Hepatocyte (in vitro differentiated cells): ENCODE data around the gene NEK4. TPM values are rescaled to one million over a fixed set of nuclear protein-coding genes. Genes with fewer than 3 reads are reported as not detected.

Experiments used
- DNase-seq: peaks from one replicate; pipeline ENCODE4 v3.0.0-alpha.2; 2016; ENCODE audit warnings: low spot score
- H2AFZ ChIP-seq: fragments of 200-600 bp; sonication (generic); 2 replicates; pipeline ENCODE4 v1.6.0; 2016; ENCODE audit warnings: antibody characterized with exemption, mild to moderate bottlenecking
- H3K27ac ChIP-seq: fragments of 200-600 bp; sonication (generic); 2 replicates; pipeline ENCODE4 v1.5.1; 2016; ENCODE audit warnings: mild to moderate bottlenecking
- H3K27me3 ChIP-seq: fragments of 200-600 bp; sonication (generic); 2 replicates; pipeline ENCODE4 v1.6.1; 2016
- H3K36me3 ChIP-seq: fragments of 200-600 bp; sonication (generic); replicated peaks from 2 replicates; pipeline ENCODE4 v1.5.1; 2016; ENCODE audit warnings: low read depth; ENCODE audit not compliant: insufficient read depth
- H3K4me1 ChIP-seq: fragments of 200-600 bp; sonication (generic); 2 replicates; pipeline ENCODE4 v1.5.1; 2016; ENCODE audit warnings: mild to moderate bottlenecking, moderate library complexity; ENCODE audit not compliant: insufficient read depth
- H3K4me2 ChIP-seq: fragments of 200-600 bp; sonication (generic); 2 replicates; pipeline ENCODE4 v1.6.0; 2016
- H3K4me3 ChIP-seq: fragments of 200-600 bp; sonication (generic); 2 replicates; pipeline ENCODE4 v1.5.1; 2016; ENCODE audit warnings: mild to moderate bottlenecking
- H3K79me2 ChIP-seq: fragments of 200-600 bp; sonication (generic); 2 replicates; pipeline ENCODE4 v1.6.0; 2017; ENCODE audit warnings: mild to moderate bottlenecking
- H3K9me2 ChIP-seq: fragments of 200-600 bp; sonication (generic); replicated peaks from 2 replicates; pipeline ENCODE4 v1.6.0; 2017; ENCODE audit warnings: mild to moderate bottlenecking; ENCODE audit not compliant: insufficient read depth
- H3K9me3 ChIP-seq: fragments of 200-600 bp; sonication (generic); 2 replicates; pipeline ENCODE4 v1.5.1; 2016; ENCODE audit warnings: low read depth, mild to moderate bottlenecking
- H4K20me1 ChIP-seq: fragments of 200-600 bp; sonication (generic); 2 replicates; pipeline ENCODE4 v1.6.0; 2016; ENCODE audit warnings: mild to moderate bottlenecking; ENCODE audit not compliant: insufficient read depth, poor library complexity, severe bottlenecking
- EZH2 ChIP-seq: fragments of 200-600 bp; sonication (generic); IDR thresholded peaks from 2 replicates; pipeline ENCODE4 v1.6.1; 2016; ENCODE audit warnings: antibody characterized with exemption, mild to moderate bottlenecking, borderline replicate concordance
- EZH2phosphoT487 ChIP-seq: fragments of 200-600 bp; sonication (generic); IDR thresholded peaks from one replicate; pipeline ENCODE4 v1.6.1; 2018; ENCODE audit warnings: antibody characterized with exemption, mild to moderate bottlenecking, low read depth, moderate library complexity; ENCODE audit not compliant: unreplicated experiment, severe bottlenecking
- WGBS: methylation state at CpG from one replicate; pipeline ENCODE4 v1.1.6; 2016; ENCODE audit warnings: low lambda C conversion rate; ENCODE audit errors: missing lambda C conversion rate; 5-methylcytosine and 5-hydroxymethylcytosine counted together
- polyA plus RNA-seq: library from polyadenylated mRNA; unstranded; fragments of >200 nt; fragmentation: Nextera tagmentation; extraction: Ambion mirVana; gene quantifications from 2 replicates; pipeline ENCODE4 v1.2.1, GENCODE V29; 2016
- total RNA-seq: library from RNA; depleted of rRNA; stranded (reverse); fragments of >200 nt; gene quantifications from 2 replicates; pipeline ENCODE4 v1.2.3, GENCODE V29; 2014
- TF ChIP-seq, protein P1 (sequence below): fragments of 200-600 bp; sonication (generic); IDR thresholded peaks from 2 replicates; pipeline ENCODE4 v1.5.1; 2016; ENCODE audit warnings: antibody characterized with exemption, mild to moderate bottlenecking; ENCODE audit not compliant: poor library complexity

The NEK4 gene
- total and polyA plus RNA-seq, 2 experiments from 2014 or later, result 8.0 to 19.2 TPM

- H3K27ac ChIP-seq, result peak overlapping the region; percentile 94
- H3K4me2 ChIP-seq, result peak overlapping the region; percentile 93
- peak overlapping the region; percentile 100 for H2AFZ ChIP-seq
Observed at GRCh38 chr3:52771702-52772101, 962 bp upstream of the NEK4 start.

DNA sequence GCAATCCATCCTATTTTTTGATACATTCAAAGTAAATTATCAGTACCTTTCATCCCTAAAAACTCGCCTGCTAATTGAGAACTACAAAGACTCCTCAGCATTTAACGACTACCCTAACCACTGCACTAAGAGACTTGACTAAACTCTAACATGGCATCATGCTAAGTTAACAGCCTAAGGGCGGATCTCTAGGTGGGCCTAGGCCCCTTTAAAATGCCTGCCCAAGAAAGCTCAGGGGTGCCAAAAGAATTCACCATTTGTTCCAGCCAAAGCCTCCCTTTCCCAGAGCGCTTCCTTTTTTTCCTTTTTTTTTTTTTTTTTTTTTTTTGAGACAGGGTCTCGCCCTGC is 568 bp upstream of the NEK4 start:
- Histone ChIP-seq H3K4me1 (peaks cover 26% of the 10 kb centered on the region), H3K9me2 (no peaks in the 10 kb centered on the region), H3K9me3 (no peaks in the 10 kb centered on the region), H2AFZ (peak overlapping the region; percentile 100), H3K79me2 (peaks cover 34% of the 10 kb centered on the region), H3K27ac (peak overlapping the region; percentile 94), H4K20me1 (no peaks in the 10 kb centered on the region), H3K4me3 (peak overlapping the region; percentile 99), H3K27me3 (no peaks in the 10 kb centered on the region), H3K4me2 (peak overlapping the region; percentile 93), H3K36me3 (no peaks in the 10 kb centered on the region)
- TF ChIP-seq EZH2phosphoT487 (no peak), EZH2 (no peak)
- TF ChIP-seq, protein P1, sequence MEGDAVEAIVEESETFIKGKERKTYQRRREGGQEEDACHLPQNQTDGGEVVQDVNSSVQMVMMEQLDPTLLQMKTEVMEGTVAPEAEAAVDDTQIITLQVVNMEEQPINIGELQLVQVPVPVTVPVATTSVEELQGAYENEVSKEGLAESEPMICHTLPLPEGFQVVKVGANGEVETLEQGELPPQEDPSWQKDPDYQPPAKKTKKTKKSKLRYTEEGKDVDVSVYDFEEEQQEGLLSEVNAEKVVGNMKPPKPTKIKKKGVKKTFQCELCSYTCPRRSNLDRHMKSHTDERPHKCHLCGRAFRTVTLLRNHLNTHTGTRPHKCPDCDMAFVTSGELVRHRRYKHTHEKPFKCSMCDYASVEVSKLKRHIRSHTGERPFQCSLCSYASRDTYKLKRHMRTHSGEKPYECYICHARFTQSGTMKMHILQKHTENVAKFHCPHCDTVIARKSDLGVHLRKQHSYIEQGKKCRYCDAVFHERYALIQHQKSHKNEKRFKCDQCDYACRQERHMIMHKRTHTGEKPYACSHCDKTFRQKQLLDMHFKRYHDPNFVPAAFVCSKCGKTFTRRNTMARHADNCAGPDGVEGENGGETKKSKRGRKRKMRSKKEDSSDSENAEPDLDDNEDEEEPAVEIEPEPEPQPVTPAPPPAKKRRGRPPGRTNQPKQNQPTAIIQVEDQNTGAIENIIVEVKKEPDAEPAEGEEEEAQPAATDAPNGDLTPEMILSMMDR, result no peak
- 53% methylated on average over 5 of the region's 5 CpGs for WGBS
- no peak for DNase-seq

More at GRCh38 chr3:52771702-52772101, 962 bp upstream of the NEK4 start:
- Histone ChIP-seq H3K4me1 (peaks cover 30% of the 10 kb centered on the region), H3K9me2 (no peaks in the 10 kb centered on the region), H3K4me3 (no peak overlapping the region), H3K36me3 (no peaks in the 10 kb centered on the region), H3K79me2 (peaks cover 34% of the 10 kb centered on the region), H3K9me3 (no peaks in the 10 kb centered on the region), H4K20me1 (no peaks in the 10 kb centered on the region), H3K27me3 (no peaks in the 10 kb centered on the region)
- WGBS, result 90% methylated on average over 10 of the region's 10 CpGs
- TF ChIP-seq EZH2phosphoT487 (no peak), EZH2 (no peak)
- TF ChIP-seq, protein P1, result no peak
- DNase-seq, result no peak

GRCh38 chr3:52769786-52770455 is 819 bp downstream of the NEK4 start:
- peaks cover 34% of the 10 kb centered on the region for H3K79me2 ChIP-seq
- H2AFZ ChIP-seq, result peak overlapping the region; percentile 93

DNA sequence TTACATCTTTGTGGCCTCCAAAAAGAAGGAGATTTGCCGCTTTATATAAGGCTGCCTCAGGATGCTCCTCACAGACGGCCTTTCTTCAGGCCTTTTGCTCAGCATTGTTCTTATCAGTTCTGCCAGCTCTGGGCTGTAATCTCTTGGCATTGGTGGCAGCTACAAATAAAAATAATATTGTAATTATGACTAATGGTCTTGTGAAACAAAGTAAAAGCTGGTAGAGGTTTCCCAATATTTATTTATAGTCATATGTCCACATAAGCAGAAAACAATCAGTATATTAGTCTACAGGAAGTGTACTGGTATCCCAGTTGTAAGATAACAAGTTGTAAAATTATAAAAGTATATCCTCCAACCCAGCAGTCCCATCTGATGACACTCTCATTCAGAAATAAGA is 7.3 kb downstream of the NEK4 start:
- H4K20me1 ChIP-seq, result no peaks in the 10 kb centered on the region
- DNase-seq, result no peak
- no peaks in the 10 kb centered on the region for H3K27me3 ChIP-seq
- no peaks in the 10 kb centered on the region for H3K9me3 ChIP-seq
- no peak overlapping the region for H3K4me2 ChIP-seq
- WGBS, result 96% methylated on average over 2 of the region's 2 CpGs
- no peaks in the 10 kb centered on the region for H3K4me1 ChIP-seq
- TF ChIP-seq, protein P1, result no peak
- TF ChIP-seq EZH2 (no peak), EZH2phosphoT487 (no peak)
- no peaks in the 10 kb centered on the region for H3K9me2 ChIP-seq
- H3K36me3 ChIP-seq, result peaks cover 6% of the 10 kb centered on the region
- peaks cover 11% of the 10 kb centered on the region for H3K79me2 ChIP-seq
- H3K4me3 ChIP-seq, result no peak overlapping the region
- no peak overlapping the region for H3K27ac ChIP-seq
- no peak overlapping the region for H2AFZ ChIP-seq

More at GRCh38 chr3:52769786-52770455, 819 bp downstream of the NEK4 start:
- Histone ChIP-seq H3K9me2 (no peaks in the 10 kb centered on the region), H3K4me2 (peak overlapping the region; percentile 93), H3K9me3 (no peaks in the 10 kb centered on the region), H3K27me3 (no peaks in the 10 kb centered on the region), H4K20me1 (no peaks in the 10 kb centered on the region), H3K4me3 (peak overlapping the region; percentile 99), H3K4me1 (peaks cover 13% of the 10 kb centered on the region), H3K27ac (no peak overlapping the region), H3K36me3 (no peaks in the 10 kb centered on the region)
- TF ChIP-seq EZH2 (no peak), EZH2phosphoT487 (no peak)
- DNase-seq, result no peak
- 22% methylated on average over 13 of the region's 13 CpGs for WGBS
